GM06990 (cell line): ENCODE data around the gene MTCL3.

Source experiments
- DNase-seq: peaks from one replicate; pipeline ENCODE4 v3.0.0-alpha.2; 2011; ENCODE audit not compliant: insufficient read length; ENCODE audit errors: extremely low read depth
- H3K27me3 ChIP-seq: replicated peaks from 2 replicates; pipeline ENCODE4 v1.6.0; 2011; ENCODE audit warnings: low read length; ENCODE audit not compliant: control insufficient read depth, insufficient read depth
- H3K36me3 ChIP-seq: 2 replicates; pipeline ENCODE4 v1.5.1; 2011; ENCODE audit warnings: low read length; ENCODE audit not compliant: control insufficient read depth, insufficient read depth
- H3K4me3 ChIP-seq: replicated peaks from 2 replicates; pipeline ENCODE4 v1.5.1; 2011; ENCODE audit warnings: low read depth, mild to moderate bottlenecking, control low read depth, low read length
- CTCF ChIP-seq: IDR thresholded peaks from 2 replicates; pipeline ENCODE4 v1.5.1; 2011; ENCODE audit warnings: low read length, control low read depth, mild to moderate bottlenecking, inconsistent platforms; ENCODE audit not compliant: insufficient read depth, poor library complexity, severe bottlenecking

MTCL3 gene

GRCh38 chr6:127452803-127453202 lies 66.3 kb downstream of the MTCL3 start:
- H3K4me3 ChIP-seq, result no peak overlapping the region
- no peak for TF ChIP-seq CTCF
- H3K36me3 ChIP-seq, result no peaks in the 10 kb centered on the region
- H3K27me3 ChIP-seq, result no peaks in the 10 kb centered on the region
- no peak for DNase-seq

- Histone ChIP-seq H3K27me3 (no peaks in the 10 kb centered on the region), H3K36me3 (no peaks in the 10 kb centered on the region), H3K4me3 (no peak overlapping the region)
- no peak for TF ChIP-seq CTCF
- no peak for DNase-seq
Measured at GRCh38 chr6:127451388-127451787, 67.7 kb downstream of the MTCL3 start.

- Histone ChIP-seq H3K4me3 (no peak overlapping the region), H3K36me3 (no peaks in the 10 kb centered on the region), H3K27me3 (no peaks in the 10 kb centered on the region)
- DNase-seq, result no peak
- no peak for TF ChIP-seq CTCF
Measured at GRCh38 chr6:127447780-127448179, 71.4 kb downstream of the MTCL3 start.

DNA sequence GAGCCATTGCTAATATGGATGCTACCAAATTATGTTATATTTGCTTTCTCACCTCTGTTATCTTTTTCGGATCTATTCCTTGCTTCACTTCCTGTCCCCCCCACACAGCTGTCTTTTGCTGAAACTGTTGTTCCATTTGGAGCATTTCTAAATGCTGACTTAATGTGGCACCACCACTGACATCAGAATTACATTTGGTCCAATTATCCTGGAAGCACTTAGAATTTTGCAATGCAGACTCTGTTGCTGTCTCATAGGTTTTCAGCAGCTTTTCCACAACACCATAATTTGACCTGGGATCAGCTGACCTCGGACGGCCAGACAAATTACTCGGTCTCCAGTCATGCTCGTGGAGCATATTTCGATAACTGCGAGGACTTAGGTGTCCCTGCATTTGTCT lies 72.8 kb downstream of the MTCL3 start:
- no peak overlapping the region for H3K4me3 ChIP-seq
- no peak for DNase-seq
- TF ChIP-seq CTCF, result no peak
- H3K27me3 ChIP-seq, result no peaks in the 10 kb centered on the region
- H3K36me3 ChIP-seq, result no peaks in the 10 kb centered on the region

DNA sequence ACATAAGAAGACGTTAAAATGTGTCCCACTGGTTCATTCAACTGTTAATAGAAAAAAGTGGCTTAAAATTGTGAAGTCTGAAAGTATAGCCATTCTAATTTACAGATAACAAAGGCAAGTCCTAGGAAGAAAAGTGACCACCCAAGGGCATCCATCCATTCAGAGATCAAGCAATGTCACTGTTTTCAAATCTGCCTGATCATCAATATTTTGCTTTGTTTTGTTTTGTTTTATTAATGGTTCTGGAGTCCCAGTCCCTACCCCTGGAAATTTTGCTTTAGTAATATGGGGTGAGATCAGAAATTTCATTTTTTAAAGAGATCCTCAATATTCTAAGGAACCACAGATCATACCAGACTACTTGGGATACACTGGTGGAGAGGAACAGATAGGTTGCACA lies 77.3 kb downstream of the MTCL3 start:
- H3K36me3 ChIP-seq, result no peaks in the 10 kb centered on the region
- no peak for DNase-seq
- H3K27me3 ChIP-seq, result no peaks in the 10 kb centered on the region
- no peak for TF ChIP-seq CTCF
- no peak overlapping the region for H3K4me3 ChIP-seq

- H3K4me3 ChIP-seq, result no peak overlapping the region
Measured at GRCh38 chr6:127439718-127440117, 79.4 kb downstream of the MTCL3 start.

More at GRCh38 chr6:127439718-127440117, 79.4 kb downstream of the MTCL3 start:
- no peaks in the 10 kb centered on the region for H3K36me3 ChIP-seq
- H3K27me3 ChIP-seq, result no peaks in the 10 kb centered on the region
- TF ChIP-seq CTCF, result no peak
- no peak for DNase-seq
